ENCODE measurements around the gene ARF4. TPM values are rescaled to one million over a fixed set of nuclear protein-coding genes. Genes with fewer than 3 reads are reported as not detected.
A peak's percentile ranks its signal among the peaks of the same experiment; 100 is the strongest.

ARF4 gene
- total RNA-seq, 1 experiment from 2014 or later = 182 TPM

- Histone ChIP-seq H3K79me2 (ENCODE audit: low read depth) (peaks cover 57% of the 10 kb centered on the region), H3K27ac (0 out of 2 replicates have a peak overlapping the region, but pooled peaks have one; percentile 92), H3K36me3 (ENCODE audit: low read depth) (peaks cover 13% of the 10 kb centered on the region), H3K4me3 (peak overlapping the region; percentile 74), H2AFZ (peak overlapping the region; percentile 90; the same call in 1 of the 2 replicates), H3K9me3 (ENCODE audit: insufficient read depth, low read depth) (no peaks in the 10 kb centered on the region), H3K27me3 (ENCODE audit: insufficient read depth, low read depth) (no peaks in the 10 kb centered on the region), H3K9me2 (ENCODE audit: insufficient read depth) (no peaks in the 10 kb centered on the region), H3K4me1 (replicated peaks; ENCODE audit: insufficient read depth) (peaks cover 12% of the 10 kb centered on the region; the same call in 1 of the 2 replicates), H3K4me2 (peak overlapping the region; percentile 91), H4K20me1 (ENCODE audit: insufficient read depth) (no peaks in the 10 kb centered on the region), H3F3A (ENCODE audit: insufficient read depth, low read depth) (peaks cover 2% of the 10 kb centered on the region; the same call in 1 of the 2 replicates)
- intact Hi-C loops (cut with micrococcal nuclease; ENCODE audit: unreplicated experiment) = loop anchor here (5.0 kb wide), 2 partner anchors 125 to 855 kb away; no protein-coding TSS in a partner anchor
- DNase-seq = peak in 1 of 2 experiments; percentile 13
- POLR2A ChIA-PET (ENCODE audit: unreplicated experiment) = interaction anchor here (0.6 kb wide), 1 partner anchor 294 kb away, joined by 3 read pairs; no protein-coding TSS in a partner anchor
- TF ChIP-seq CTCF (conservative IDR thresholded peaks at IDR 0.05) = no peak
- no peak for TF ChIP-seq EZH2 (IDR thresholded peaks at IDR 0.05; ENCODE audit: low read depth)
- CTCF ChIA-PET = interaction anchor here (1.5 kb wide), 1 partner anchor 160 kb away, joined by 4 read pairs; no protein-coding TSS in a partner anchor
- BruUV-seq (replicated peaks) = TSS peak; percentile 30
These were observed 40.0 kb downstream of the ARF4 start for GRCh38 chr3:57557085-57557537.

- H3K27ac ChIP-seq = peak overlapping the region; percentile 92
- intact Hi-C loops (cut with micrococcal nuclease; ENCODE audit: unreplicated experiment) = loop anchor here (1.0 to 5.0 kb wide), 4 partner anchors 41 to 854 kb away; partner anchors contain the start of gene ARF4
These were observed 40.6 kb downstream of the ARF4 start for GRCh38 chr3:57556459-57557084.

More at GRCh38 chr3:57556459-57557084, 40.6 kb downstream of the ARF4 start:
- no peaks in the 10 kb centered on the region for H3K27me3 ChIP-seq (ENCODE audit: insufficient read depth, low read depth)
- TF ChIP-seq CTCF (conservative IDR thresholded peaks at IDR 0.05) (no peak), EZH2 (IDR thresholded peaks at IDR 0.05; ENCODE audit: low read depth) (no peak)
- POLR2A ChIA-PET (ENCODE audit: unreplicated experiment) = interaction anchor here (0.6 to 1.0 kb wide), 2 partner anchors 41 to 293 kb away, joined by 3 to 8 read pairs; partner anchors contain the start of gene ARF4
- H3F3A ChIP-seq (ENCODE audit: insufficient read depth, low read depth) = no peaks in the 10 kb centered on the region
- H3K79me2 ChIP-seq (ENCODE audit: low read depth) = peaks cover 52% of the 10 kb centered on the region
- peaks cover 9% of the 10 kb centered on the region for H3K36me3 ChIP-seq (ENCODE audit: low read depth)
- H3K9me2 ChIP-seq (ENCODE audit: insufficient read depth) = no peaks in the 10 kb centered on the region
- H3K4me3 ChIP-seq = peak overlapping the region; percentile 74
- H3K9me3 ChIP-seq (ENCODE audit: insufficient read depth, low read depth) = no peaks in the 10 kb centered on the region
- no TSS peak for BruUV-seq (replicated peaks)
- H4K20me1 ChIP-seq (ENCODE audit: insufficient read depth) = no peaks in the 10 kb centered on the region
- DNase-seq = peak in 1 of 2 experiments; percentile 5
- peaks cover 12% of the 10 kb centered on the region; the same call in 1 of the 2 replicates for H3K4me1 ChIP-seq (replicated peaks; ENCODE audit: insufficient read depth)
- CTCF ChIA-PET = interaction anchor here (0.5 to 1.5 kb wide), 4 partner anchors 159 to 750 kb away, joined by 3 to 9 read pairs (median 5); partner anchors contain the start of genes HTD2 and RPP14
- H3K4me2 ChIP-seq = peak overlapping the region; percentile 91
- H2AFZ ChIP-seq = peak overlapping the region; percentile 90
